Measurements from ENCODE around the gene PARD3B. TPM values are rescaled to one million over a fixed set of nuclear protein-coding genes. Genes with fewer than 3 reads are reported as not detected.

PARD3B gene
- total and polyA plus RNA-seq, 10 of the 15 experiments (the other 5 are each of a cell fraction or from before 2014, with no cell fraction given): 0.01 to 0.54 (median 0.07) TPM; not detected in 7

GRCh38 chr2:205158404-205158803 lies 613.1 kb downstream of the PARD3B start (continued):
- TF ChIP-seq ZNF687 (IDR thresholded peaks at IDR 0.05) (no peak), ZBTB11 (CRISPR knock-in tag; IDR thresholded peaks at IDR 0.05) (no peak)

GRCh38 chr2:205161156-205161839 lies 616.0 kb downstream of the PARD3B start:
- in situ Hi-C loops (cut with MboI): no loop called here
- H3K27ac ChIP-seq (ENCODE audit: control insufficient read depth, insufficient read depth): no peak overlapping the region
- no peaks in the 10 kb centered on the region for H3K36me3 ChIP-seq (ENCODE audit: control insufficient read depth in 2 of 2, insufficient read depth in 2 of 2, low read length in 1 of 2)
- no peak overlapping the region for H3K4me2 ChIP-seq (ENCODE audit: control insufficient read depth, insufficient read depth)
- no peak overlapping the region for H3K9ac ChIP-seq (ENCODE audit: control insufficient read depth, insufficient read depth, low read length)
- H3K4me3 ChIP-seq: no peak overlapping the region
- H2AFZ ChIP-seq (ENCODE audit: control insufficient read depth, low read depth, low read length): no peak overlapping the region
- SMC1A ChIA-PET (ENCODE audit: uncharacterized antibody, unreplicated experiment): interaction anchor here (0.6 kb wide), 1 partner anchor 23 kb away, joined by 3 read pairs; no protein-coding TSS in a partner anchor
- RAD21 ChIA-PET (ENCODE audit: unreplicated experiment): no interaction called here
- no peaks in the 10 kb centered on the region for H3K4me1 ChIP-seq (ENCODE audit: control insufficient read depth, insufficient read depth, low read length)
- intact Hi-C loops (cut with micrococcal nuclease; ENCODE audit: unreplicated experiment): no loop called here
- WGBS (ENCODE audit: insufficient coverage, insufficient replicate concordance, low lambda C conversion rate, missing lambda C conversion rate): 0% methylated on average over 4 of the region's 5 CpGs
- FAIRE-seq (no peak), ATAC-seq (no peak), DNase-seq (ENCODE audit: low read depth, low spot score) (no peak)
- H3K27me3 ChIP-seq (replicated peaks in 1 of 2; ENCODE audit: control insufficient read depth in 2 of 2, insufficient read depth in 2 of 2, low read length in 1 of 2): no peaks in the 10 kb centered on the region
- no peaks in the 10 kb centered on the region for H4K20me1 ChIP-seq (ENCODE audit: control insufficient read depth, insufficient read depth)
- POLR2A ChIA-PET: no interaction called here
- H3K9me3 ChIP-seq (replicated peaks; ENCODE audit: control insufficient read depth, insufficient read depth, low read length): no peaks in the 10 kb centered on the region
- BruUV-seq (replicated peaks): no TSS peak
- CTCF ChIA-PET: no interaction called here
- H3K79me2 ChIP-seq (ENCODE audit: control insufficient read depth, insufficient read depth, low read length): no peaks in the 10 kb centered on the region
- TF ChIP-seq NR2C2 (IDR thresholded peaks at IDR 0.05; ENCODE audit: borderline replicate concordance, control insufficient read depth, insufficient read length, low read depth): no peak
- TF ChIP-seq SMAD5 (IDR thresholded peaks at IDR 0.05; ENCODE audit: low read depth): no peak
- no peak for TF ChIP-seq SRF (IDR thresholded peaks at IDR 0.05; ENCODE audit: low read depth in 2 of 2, low read length in 2 of 2)
- TF ChIP-seq ZNF687 (IDR thresholded peaks at IDR 0.05): no peak
- TF ChIP-seq JUND (IDR thresholded peaks at IDR 0.05; ENCODE audit: low read depth, low read length): no peak
- TF ChIP-seq IRF4 (IDR thresholded peaks at IDR 0.05; ENCODE audit: low read depth, low read length): no peak
- TF ChIP-seq ETV6 (conservative IDR thresholded peaks at IDR 0.05 in 1 of 2, IDR thresholded peaks at IDR 0.05 in 1 of 2; ENCODE audit: borderline replicate concordance in 1 of 2, low read depth in 1 of 2): no peak
